GM12891 (cell line): ENCODE results near the gene RAPGEF4.

Source experiments
- POLR2A ChIP-seq: IDR thresholded peaks from 2 replicates; pipeline ENCODE4 v1.6.1; 2011; ENCODE audit warnings: low read depth, low read length, control low read depth
- POLR2AphosphoS5 ChIP-seq: IDR thresholded peaks from 2 replicates; pipeline ENCODE4 v1.6.1; 2011; ENCODE audit warnings: low read depth, low read length, control low read depth
- TAF1 ChIP-seq: IDR thresholded peaks from 2 replicates; pipeline ENCODE4 v1.6.1; 2011; ENCODE audit warnings: low read depth, low read length, control low read depth

GRCh38 chr2:172905937-172906811 is 170.5 kb downstream of the RAPGEF4 start:
- no peak for TF ChIP-seq POLR2A
- no peak for TF ChIP-seq POLR2AphosphoS5
- no peak for TF ChIP-seq TAF1
